ENCODE data around the gene PDZRN3.

PDZRN3 gene

DNA sequence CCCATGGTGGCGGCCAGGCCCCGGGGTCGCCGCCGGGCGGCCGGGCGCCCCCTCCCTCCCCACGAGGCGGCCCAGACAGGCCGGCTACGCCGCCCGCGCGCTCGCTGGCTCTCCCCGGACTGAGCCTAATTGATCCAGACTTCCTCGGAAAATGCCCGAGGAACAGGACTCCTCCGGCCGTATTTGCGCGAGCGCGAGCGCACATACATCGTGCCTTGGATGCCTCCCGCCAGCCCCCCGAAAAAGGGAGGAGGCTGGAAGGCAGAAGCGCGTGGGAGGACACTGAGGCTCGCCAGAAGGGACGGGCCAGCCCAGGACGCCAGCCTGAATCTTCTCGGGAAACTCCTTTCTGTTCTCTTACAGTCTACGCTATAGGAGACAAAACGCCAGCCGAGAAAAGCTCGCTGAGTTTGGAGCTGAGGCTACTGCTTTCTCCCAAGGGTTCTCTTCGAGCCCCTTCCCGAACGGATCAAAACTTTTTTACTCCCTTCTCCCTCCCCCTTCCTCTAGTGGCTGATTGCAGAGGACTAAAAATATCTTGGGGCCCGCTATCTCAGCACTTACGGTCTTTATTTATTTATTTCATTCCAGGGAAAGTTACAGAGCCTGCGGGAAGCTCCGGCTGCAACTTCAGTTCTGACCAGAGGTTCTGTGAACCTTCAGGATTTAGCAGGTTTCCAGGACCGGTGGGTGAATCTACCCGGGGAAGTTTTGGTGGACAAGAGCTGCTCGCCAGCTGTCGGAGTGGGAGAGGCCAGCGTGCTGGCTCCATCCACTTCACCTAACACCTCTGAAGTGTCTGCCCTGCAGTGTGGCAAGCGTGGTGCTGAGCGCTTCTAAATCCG is at the start of gene PDZRN3:
PDZRN3 (minus strand) TSS at position 121 of the 845 bp plus-strand sequence.
- H3K27me3 Mint-ChIP-seq, result peaks cover 29% of the 10 kb centered on the region
- no peak for DNase-seq

DNA sequence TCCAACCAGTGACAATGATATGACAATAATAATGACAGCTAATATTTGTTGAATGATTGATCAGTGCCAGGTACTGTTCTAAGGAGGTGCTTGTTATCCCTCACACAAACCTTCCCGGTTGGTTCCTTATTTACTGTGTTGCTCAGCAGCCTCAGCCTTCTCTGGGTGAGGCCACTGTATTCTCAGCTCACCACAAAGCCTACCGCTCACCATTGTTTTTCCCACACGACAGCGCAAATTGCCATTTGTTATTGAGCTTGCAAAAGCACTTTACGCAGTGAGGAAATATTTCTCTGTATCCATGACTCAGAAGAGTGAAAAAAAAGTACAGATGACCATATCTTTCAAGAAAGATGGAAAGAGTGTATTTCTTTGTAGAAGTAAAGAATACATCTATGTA is 49.5 kb upstream of the PDZRN3 start:
- H3K4me3 Mint-ChIP-seq, result no peak overlapping the region
- H3K4me1 Mint-ChIP-seq, result no peaks in the 10 kb centered on the region
- no peak for ATAC-seq
- peaks cover 0 to 13% of the 10 kb centered on the region in 2 donors for H3K9me3 Mint-ChIP-seq
- no peak overlapping the region for H3K27ac Mint-ChIP-seq
- no peak for DNase-seq
- no peaks in the 10 kb centered on the region for H3K27me3 Mint-ChIP-seq

More for the DNA sequence above, at the start of gene PDZRN3:
- no peaks in the 10 kb centered on the region for H3K9me3 Mint-ChIP-seq
- no peak within 1 kb of the TSS for H3K27ac Mint-ChIP-seq
- H3K4me1 Mint-ChIP-seq, result no peaks in the 10 kb centered on the region
- no peak for ATAC-seq
- H3K4me3 Mint-ChIP-seq, result no peak within 1 kb of the TSS

DNA sequence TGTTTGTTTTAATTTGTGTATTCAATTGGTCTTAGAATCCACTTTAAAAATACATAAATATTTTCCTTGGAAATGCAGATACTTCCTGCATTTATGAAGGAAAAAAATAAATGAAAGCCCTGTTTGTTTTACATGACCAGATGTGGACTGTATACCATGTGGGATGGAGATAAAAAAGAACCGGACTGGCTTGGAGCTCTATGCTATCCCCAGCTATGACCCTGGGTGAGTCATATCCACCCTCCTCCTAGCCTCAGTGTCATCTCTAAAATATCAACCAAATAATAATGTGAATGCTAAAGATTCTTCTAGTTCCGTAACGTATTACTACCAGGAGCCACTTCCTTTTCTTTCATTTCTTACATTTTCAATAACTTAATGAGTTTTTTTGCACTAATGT is 44.5 kb upstream of the PDZRN3 start:
- no peak overlapping the region for H3K4me3 Mint-ChIP-seq
- H3K27ac Mint-ChIP-seq, result no peak overlapping the region
- no peak for DNase-seq
- H3K4me1 Mint-ChIP-seq, result no peaks in the 10 kb centered on the region
- H3K9me3 Mint-ChIP-seq, result peaks cover 7 to 22% of the 10 kb centered on the region in 2 donors
- no peaks in the 10 kb centered on the region for H3K27me3 Mint-ChIP-seq
- ATAC-seq, result no peak

DNA sequence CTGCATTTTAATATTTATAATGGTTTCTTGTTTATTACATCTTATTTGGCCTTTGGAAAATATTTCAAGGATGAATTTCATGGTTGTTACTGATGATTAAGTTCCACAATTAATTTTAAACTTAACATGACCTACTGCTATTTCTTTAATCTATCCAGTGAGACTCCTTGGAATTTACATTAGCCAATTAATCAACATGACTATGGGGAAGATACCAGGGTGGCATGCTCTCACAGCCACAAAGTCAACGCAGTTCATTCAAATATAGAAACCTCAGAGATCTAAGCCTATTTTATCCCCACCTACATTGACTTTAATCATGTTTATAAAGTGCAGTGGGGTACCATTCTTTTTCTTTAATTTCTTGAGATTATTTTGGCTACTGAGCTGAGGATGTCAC is 43.6 kb upstream of the PDZRN3 start:
- peaks cover 7 to 18% of the 10 kb centered on the region in 2 donors for H3K9me3 Mint-ChIP-seq
- H3K27ac Mint-ChIP-seq, result no peak overlapping the region
- DNase-seq (no peak), ATAC-seq (no peak)
- H3K4me1 Mint-ChIP-seq, result no peaks in the 10 kb centered on the region
- H3K4me3 Mint-ChIP-seq, result no peak overlapping the region
- H3K27me3 Mint-ChIP-seq, result no peaks in the 10 kb centered on the region

DNA sequence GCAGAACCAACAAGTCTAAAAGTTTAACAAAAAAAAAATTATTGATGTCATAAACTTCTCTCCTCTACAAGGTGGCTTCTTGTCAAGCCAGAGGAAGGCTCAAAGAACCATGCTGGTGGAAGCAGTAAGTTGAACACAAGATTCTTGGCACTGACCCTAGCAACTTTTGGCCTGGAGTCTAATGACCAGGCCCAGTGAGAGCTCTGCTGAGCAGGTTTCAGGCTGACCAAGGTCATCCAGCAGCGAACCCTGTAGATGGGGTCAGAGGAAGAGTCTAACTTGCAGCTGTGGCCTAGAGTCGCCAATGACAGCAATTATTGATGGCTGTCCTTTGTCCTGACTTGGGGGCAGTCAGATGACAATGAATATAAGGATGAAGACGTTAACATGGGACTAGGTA is 43.1 kb upstream of the PDZRN3 start:
- Mint-ChIP-seq H3K4me3 (no peak overlapping the region), H3K4me1 (no peaks in the 10 kb centered on the region), H3K27ac (no peak overlapping the region), H3K27me3 (no peaks in the 10 kb centered on the region), H3K9me3 (peaks cover 7 to 13% of the 10 kb centered on the region in 2 donors)
- DNase-seq (no peak), ATAC-seq (no peak)

DNA sequence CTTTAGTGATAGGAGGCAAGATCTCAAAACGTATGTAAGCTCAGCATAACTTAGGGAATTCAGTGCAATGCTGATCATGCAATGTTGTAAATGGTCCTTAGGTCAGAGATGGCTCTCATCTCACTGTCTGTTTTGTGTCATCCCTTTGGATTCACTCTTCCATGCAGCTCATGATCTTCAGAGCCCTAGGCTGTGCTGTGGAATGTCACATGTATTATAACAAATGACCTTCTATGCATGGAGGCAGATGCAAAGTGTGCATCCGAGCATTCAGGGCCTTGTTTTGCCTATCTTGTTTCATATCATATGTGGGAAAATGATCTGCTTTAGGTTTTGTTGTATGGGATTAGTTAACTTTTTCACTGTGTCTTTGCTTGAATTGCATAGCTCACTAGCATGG is 40.5 kb upstream of the PDZRN3 start:
- Mint-ChIP-seq H3K27me3 (no peaks in the 10 kb centered on the region), H3K9me3 (peaks cover 7 to 11% of the 10 kb centered on the region in 2 donors), H3K27ac (peak overlapping the region in 1 of 2 donors; percentile 48), H3K4me1 (no peaks in the 10 kb centered on the region), H3K4me3 (no peak overlapping the region)
- ATAC-seq (no peak), DNase-seq (no peak)

DNA sequence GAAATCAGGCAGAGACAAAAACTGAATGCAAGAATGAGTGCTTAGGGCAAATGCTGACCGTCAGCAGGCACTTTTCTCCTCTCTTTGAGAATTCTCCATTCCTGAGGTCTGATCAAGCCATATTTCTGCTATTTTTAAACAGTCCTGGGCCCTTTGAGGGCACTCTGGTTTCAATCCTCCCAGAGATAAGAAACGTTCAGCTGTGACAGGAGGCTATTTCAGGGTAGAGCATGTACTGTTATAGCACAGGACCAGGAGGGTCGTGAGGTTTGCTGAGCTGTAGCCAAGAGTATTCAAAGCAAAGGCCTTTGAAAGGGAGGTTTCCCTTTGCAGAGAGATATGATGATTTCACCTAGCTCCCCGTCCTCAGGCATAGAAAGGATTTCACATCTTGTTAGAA is 39.6 kb upstream of the PDZRN3 start:
- no peak for ATAC-seq
- no peak for DNase-seq
- Mint-ChIP-seq H3K4me1 (no peaks in the 10 kb centered on the region), H3K27me3 (no peaks in the 10 kb centered on the region), H3K9me3 (peaks cover 7 to 11% of the 10 kb centered on the region in 2 donors), H3K4me3 (no peak overlapping the region), H3K27ac (no peak overlapping the region)

DNA sequence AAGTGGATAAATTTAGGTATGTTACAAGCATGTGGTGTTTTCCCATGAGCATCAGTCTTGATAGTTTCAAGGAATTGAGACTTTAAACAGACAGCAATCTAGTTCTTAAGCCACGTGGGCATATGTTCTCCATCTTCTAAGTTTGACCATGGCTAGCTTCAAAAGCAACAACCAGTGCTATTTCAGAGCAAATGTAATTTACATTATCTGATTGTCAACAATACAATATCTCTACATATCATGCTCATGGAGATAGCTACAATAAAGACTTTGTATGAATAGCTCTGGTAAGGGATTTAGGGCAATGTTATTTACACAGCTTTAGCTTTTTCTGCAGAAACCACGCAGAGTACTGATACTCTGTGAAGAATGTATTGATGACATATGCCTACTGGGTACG is 38.8 kb upstream of the PDZRN3 start:
- Mint-ChIP-seq H3K4me3 (no peak overlapping the region), H3K27me3 (no peaks in the 10 kb centered on the region), H3K4me1 (no peaks in the 10 kb centered on the region), H3K27ac (no peak overlapping the region), H3K9me3 (peaks cover 6 to 11% of the 10 kb centered on the region in 2 donors)
- no peak for DNase-seq
- no peak for ATAC-seq

DNA sequence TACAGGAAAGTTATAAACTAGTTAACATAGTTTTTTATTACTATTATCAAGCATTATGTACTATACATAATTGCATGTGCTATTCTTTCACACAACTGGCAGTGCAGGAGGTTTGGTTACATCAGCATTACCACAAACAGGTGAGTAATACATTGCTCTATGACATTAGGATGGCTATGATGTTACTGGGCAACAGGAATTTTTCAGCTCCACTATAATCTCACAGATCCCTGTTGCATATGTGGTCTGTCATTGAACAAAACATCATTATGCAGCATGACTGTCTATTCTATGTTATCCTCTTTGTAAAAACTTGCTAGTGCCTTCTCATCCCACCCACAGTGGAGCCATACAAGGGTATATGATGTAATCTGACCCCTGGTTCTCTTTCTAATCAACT is 36.5 kb upstream of the PDZRN3 start:
- no peaks in the 10 kb centered on the region for H3K4me1 Mint-ChIP-seq
- ATAC-seq (no peak), DNase-seq (no peak)
- H3K27ac Mint-ChIP-seq, result no peak overlapping the region
- peaks cover 0 to 6% of the 10 kb centered on the region in 2 donors for H3K9me3 Mint-ChIP-seq
- no peaks in the 10 kb centered on the region for H3K27me3 Mint-ChIP-seq
- no peak overlapping the region for H3K4me3 Mint-ChIP-seq

DNA sequence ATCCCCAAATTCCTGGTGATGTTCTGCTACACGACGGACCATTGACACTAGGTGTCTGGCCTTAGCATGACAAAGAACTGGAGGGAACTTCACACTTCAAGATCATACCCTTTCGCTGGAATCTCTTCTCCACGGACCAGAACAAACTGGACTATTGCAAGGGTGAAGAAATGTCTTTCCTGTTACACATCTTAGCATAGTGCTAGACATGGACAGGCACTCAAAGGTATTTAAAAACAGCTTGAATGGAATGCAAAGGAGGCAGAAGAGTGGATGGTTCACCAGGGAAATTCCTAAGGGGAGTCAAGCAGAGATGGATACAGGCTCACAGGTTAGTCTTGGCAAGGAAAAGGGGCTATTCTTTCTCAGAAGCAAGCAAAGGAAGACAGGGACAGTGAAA is 33.5 kb upstream of the PDZRN3 start:
- ATAC-seq, result no peak
- Mint-ChIP-seq H3K27me3 (no peaks in the 10 kb centered on the region), H3K9me3 (no peaks in the 10 kb centered on the region), H3K27ac (no peak overlapping the region), H3K4me1 (no peaks in the 10 kb centered on the region), H3K4me3 (no peak overlapping the region)
- no peak for DNase-seq

DNA sequence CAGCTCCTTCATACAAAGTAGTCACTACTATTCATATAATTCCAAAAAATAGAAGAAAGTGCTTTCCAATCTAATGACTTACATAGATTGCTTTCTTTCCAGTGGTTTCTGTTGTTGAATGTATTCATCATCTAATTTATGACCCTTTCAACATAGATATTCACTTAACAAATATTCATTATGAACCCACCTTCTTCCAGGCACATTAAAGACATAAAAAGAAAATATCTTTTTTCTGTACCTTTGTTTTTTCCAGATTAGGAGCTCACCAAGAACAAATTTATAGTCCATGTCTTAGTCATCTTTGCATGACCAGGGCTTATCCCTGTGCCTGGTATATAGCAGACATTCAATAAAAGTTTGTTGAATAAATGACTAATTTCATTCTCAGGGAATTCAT is 32.4 kb upstream of the PDZRN3 start:
- no peaks in the 10 kb centered on the region for H3K4me1 Mint-ChIP-seq
- no peaks in the 10 kb centered on the region for H3K27me3 Mint-ChIP-seq
- H3K27ac Mint-ChIP-seq, result no peak overlapping the region
- DNase-seq, result no peak
- ATAC-seq, result no peak
- no peak overlapping the region for H3K4me3 Mint-ChIP-seq
- no peaks in the 10 kb centered on the region for H3K9me3 Mint-ChIP-seq

DNA sequence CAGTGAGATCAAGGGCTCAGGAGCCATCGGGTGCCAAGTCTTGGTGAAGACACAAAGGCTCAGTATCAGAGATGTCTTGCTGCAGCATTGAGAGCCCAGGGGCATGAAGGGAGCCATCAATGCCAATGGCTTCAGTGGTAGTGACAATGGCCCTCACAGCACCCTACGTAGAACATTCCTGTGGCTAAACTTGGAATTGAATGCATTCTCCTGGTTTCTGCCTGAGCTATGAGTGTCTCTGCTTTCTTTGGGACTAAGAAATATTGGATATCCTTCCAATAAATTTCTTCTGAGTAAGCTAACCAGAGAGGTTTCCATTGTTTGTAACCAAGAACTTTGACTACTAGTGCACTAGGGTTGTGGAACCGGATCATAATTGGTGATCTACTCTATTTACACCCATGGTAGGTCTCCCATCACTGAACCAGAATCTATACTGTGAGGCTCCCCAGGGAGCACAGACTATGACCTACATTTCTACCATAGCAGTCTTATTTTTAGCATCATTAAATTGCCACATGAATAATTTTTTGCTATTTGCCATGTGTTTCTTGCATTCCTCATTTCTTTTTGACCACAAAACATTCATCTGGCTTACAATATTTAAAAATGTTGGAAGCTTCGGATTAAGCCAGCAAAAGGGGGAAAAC is 31.6 kb upstream of the PDZRN3 start:
- Mint-ChIP-seq H3K4me1 (no peaks in the 10 kb centered on the region), H3K9me3 (no peaks in the 10 kb centered on the region), H3K27me3 (no peaks in the 10 kb centered on the region), H3K27ac (no peak overlapping the region), H3K4me3 (no peak overlapping the region)
- no peak for DNase-seq
- ATAC-seq, result no peak

DNA sequence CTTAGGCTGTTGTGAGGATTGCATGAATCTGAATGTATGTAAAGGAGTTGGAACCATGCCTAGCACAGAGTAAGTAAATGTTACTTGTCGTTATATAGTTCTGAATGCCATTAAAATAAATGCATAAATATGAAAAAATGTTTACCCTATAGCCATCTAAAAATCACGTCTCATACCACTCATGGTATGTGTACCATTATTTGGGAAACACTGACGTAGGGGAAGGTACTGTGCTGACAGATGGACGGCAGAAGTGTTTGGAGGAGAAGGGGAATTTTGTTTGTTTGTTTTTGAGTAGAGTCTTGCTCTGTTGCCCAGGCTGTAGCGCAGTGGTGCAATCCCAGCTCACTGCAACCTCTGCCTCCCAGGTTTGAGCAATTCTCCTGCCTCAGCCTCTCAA is 30.5 kb upstream of the PDZRN3 start:
- ATAC-seq (no peak), DNase-seq (no peak)
- no peaks in the 10 kb centered on the region for H3K9me3 Mint-ChIP-seq
- no peak overlapping the region for H3K4me3 Mint-ChIP-seq
- no peaks in the 10 kb centered on the region for H3K4me1 Mint-ChIP-seq
- no peaks in the 10 kb centered on the region for H3K27me3 Mint-ChIP-seq
- H3K27ac Mint-ChIP-seq, result no peak overlapping the region

DNA sequence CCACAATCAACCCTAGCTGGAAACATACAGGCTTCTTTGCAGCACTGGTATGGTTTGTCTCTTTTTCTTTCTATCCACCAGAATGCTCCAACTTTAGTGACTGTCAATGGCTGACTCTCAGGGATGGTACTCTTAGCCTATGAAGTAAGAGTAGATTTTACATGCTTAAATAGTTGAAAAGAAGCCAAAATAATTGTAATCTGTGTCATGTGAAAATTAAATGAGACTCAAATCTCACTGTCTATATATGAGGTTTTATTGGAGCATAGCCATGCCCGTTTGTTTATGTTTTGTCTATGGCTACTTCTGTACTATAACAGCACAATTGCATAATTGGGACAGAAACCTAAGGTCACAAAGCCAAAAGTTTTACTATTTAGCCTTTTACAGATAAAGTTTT is 29.1 kb upstream of the PDZRN3 start:
- H3K27ac Mint-ChIP-seq, result no peak overlapping the region
- no peak overlapping the region for H3K4me3 Mint-ChIP-seq
- DNase-seq (no peak), ATAC-seq (no peak)
- H3K4me1 Mint-ChIP-seq, result no peaks in the 10 kb centered on the region
- no peaks in the 10 kb centered on the region for H3K9me3 Mint-ChIP-seq
- H3K27me3 Mint-ChIP-seq, result no peaks in the 10 kb centered on the region

DNA sequence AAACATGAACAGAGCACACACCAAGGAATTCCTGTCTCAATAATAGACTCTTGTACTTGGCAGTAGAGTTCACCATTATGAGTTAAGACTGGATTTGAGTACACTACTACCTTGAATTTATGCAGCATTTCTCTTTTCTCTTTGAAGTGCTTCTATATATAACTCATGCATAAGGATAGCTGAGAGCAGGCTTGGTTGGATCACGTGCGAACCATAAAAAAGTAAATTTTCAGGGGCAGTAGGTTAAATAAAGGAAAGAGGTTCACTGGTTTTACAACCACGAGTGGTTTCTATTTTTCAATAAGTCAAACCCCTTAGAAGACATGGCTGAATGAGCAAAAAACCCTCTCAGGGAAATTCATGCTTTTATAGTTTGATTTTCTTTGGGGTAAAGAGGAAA is 28.6 kb upstream of the PDZRN3 start:
- Mint-ChIP-seq H3K27me3 (no peaks in the 10 kb centered on the region), H3K9me3 (no peaks in the 10 kb centered on the region), H3K27ac (no peak overlapping the region), H3K4me3 (no peak overlapping the region), H3K4me1 (no peaks in the 10 kb centered on the region)
- ATAC-seq (no peak), DNase-seq (no peak)

DNA sequence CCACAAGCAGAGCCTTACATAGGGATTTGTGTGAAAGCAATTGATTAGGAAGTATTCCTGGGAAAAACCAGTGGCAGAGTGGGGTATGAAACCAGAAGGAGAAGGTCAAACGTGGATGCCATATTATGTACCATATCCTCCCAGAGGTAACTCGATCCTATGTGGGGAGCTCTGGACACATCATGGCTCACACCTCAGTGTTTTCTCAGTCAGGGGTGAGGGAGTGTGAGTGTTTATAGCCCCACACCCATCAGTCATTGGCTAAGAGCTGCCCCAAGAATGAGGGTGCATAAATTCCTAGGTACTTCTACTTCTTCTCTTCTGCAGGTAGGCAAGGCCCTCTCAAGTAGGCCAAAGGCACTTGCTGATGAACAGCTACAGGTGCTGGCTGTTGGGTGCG is 28.2 kb upstream of the PDZRN3 start:
- Mint-ChIP-seq H3K27ac (no peak overlapping the region), H3K9me3 (no peaks in the 10 kb centered on the region), H3K4me1 (no peaks in the 10 kb centered on the region), H3K4me3 (no peak overlapping the region), H3K27me3 (no peaks in the 10 kb centered on the region)
- DNase-seq (no peak), ATAC-seq (no peak)

All from stimulated activated naive CD8-positive, alpha-beta T cell treated with anti-CD3 and anti-CD28 coated beads, Interleukin-15, amount 100 ng/mL, for 72 hours (primary cell).